C4-2B (cell line): ENCODE data around the gene SERINC1.

ENCODE experiments used
- H3K27ac ChIP-seq: fragments of 450-650 bp; 2 replicates; pipeline ENCODE4 v1.5.1; 2017
- CTCF ChIP-seq: fragments of 450-650 bp; conservative IDR thresholded peaks from 2 replicates; pipeline ENCODE4 v1.5.1; 2017; ENCODE audit warnings: mild to moderate bottlenecking
- ZFX ChIP-seq: fragments of 450-650 bp; IDR thresholded peaks from 2 replicates; pipeline ENCODE4 v1.6.1; 2017

The SERINC1 gene

GRCh38 chr6:122394016-122394415, 77.6 kb downstream of the SERINC1 start:
- TF ChIP-seq CTCF (no peak), ZFX (no peak)

GRCh38 chr6:122393351-122393896, 78.2 kb downstream of the SERINC1 start:
- TF ChIP-seq CTCF = no peak
- TF ChIP-seq ZFX = no peak

More at GRCh38 chr6:122394016-122394415, 77.6 kb downstream of the SERINC1 start:
- H3K27ac ChIP-seq = no peak overlapping the region

More at GRCh38 chr6:122393351-122393896, 78.2 kb downstream of the SERINC1 start:
- H3K27ac ChIP-seq = no peak overlapping the region
